ENCODE results near the gene MROH2B.

Gene MROH2B

GRCh38 chr5:41071242-41071641, at the start of gene MROH2B:
Gene MROH2B (minus strand): TSS chr5:41071342. CDS start chr5:41070852, 490 bp downstream.
- H3K9me3 Mint-ChIP-seq, result peaks cover 0 to 3% of the 10 kb centered on the region in 2 donors
- H3K27me3 Mint-ChIP-seq, result no peaks in the 10 kb centered on the region
- H3K36me3 Mint-ChIP-seq, result peaks cover 0 to 1% of the 10 kb centered on the region in 2 donors
- H3K27ac Mint-ChIP-seq, result no peak within 1 kb of the TSS
- H3K4me1 Mint-ChIP-seq, result no peaks in the 10 kb centered on the region
- DNase-seq (no peak), ATAC-seq (replicated peaks) (no peak)
- no peak within 1 kb of the TSS for H3K4me3 Mint-ChIP-seq

- Mint-ChIP-seq H3K4me3 (no peak overlapping the region), H3K27ac (no peak overlapping the region), H3K9me3 (peaks cover 2 to 3% of the 10 kb centered on the region in 2 donors), H3K36me3 (no peaks in the 10 kb centered on the region), H3K4me1 (no peaks in the 10 kb centered on the region), H3K27me3 (no peaks in the 10 kb centered on the region)
- ATAC-seq (replicated peaks) (no peak), DNase-seq (no peak)
Measured at GRCh38 chr5:41120600-41120999, 49.5 kb upstream of the MROH2B start.

- H3K4me1 Mint-ChIP-seq, result no peaks in the 10 kb centered on the region
- H3K9me3 Mint-ChIP-seq, result peaks cover 3% of the 10 kb centered on the region in 2 donors
- H3K27ac Mint-ChIP-seq, result no peak overlapping the region
- H3K4me3 Mint-ChIP-seq, result no peak overlapping the region
- H3K36me3 Mint-ChIP-seq, result no peaks in the 10 kb centered on the region
- no peak for ATAC-seq (replicated peaks)
- H3K27me3 Mint-ChIP-seq, result no peaks in the 10 kb centered on the region
- no peak for DNase-seq
Measured at GRCh38 chr5:41118177-41118576, 47.0 kb upstream of the MROH2B start.

- Mint-ChIP-seq H3K4me3 (no peak overlapping the region), H3K27ac (no peak overlapping the region), H3K9me3 (peaks cover 3 to 5% of the 10 kb centered on the region in 2 donors), H3K4me1 (no peaks in the 10 kb centered on the region), H3K36me3 (no peaks in the 10 kb centered on the region), H3K27me3 (no peaks in the 10 kb centered on the region)
- ATAC-seq (replicated peaks), result no peak
- no peak for DNase-seq
Measured at GRCh38 chr5:41115281-41115680, 44.1 kb upstream of the MROH2B start.

- Mint-ChIP-seq H3K36me3 (no peaks in the 10 kb centered on the region), H3K4me1 (no peaks in the 10 kb centered on the region), H3K27me3 (no peaks in the 10 kb centered on the region), H3K27ac (no peak overlapping the region), H3K9me3 (peaks cover 3 to 5% of the 10 kb centered on the region in 2 donors), H3K4me3 (no peak overlapping the region)
- ATAC-seq (replicated peaks) (no peak), DNase-seq (no peak)
Measured at GRCh38 chr5:41112486-41113455, 41.6 kb upstream of the MROH2B start.

GRCh38 chr5:41109186-41109585, 38.0 kb upstream of the MROH2B start:
- Mint-ChIP-seq H3K4me3 (no peak overlapping the region), H3K27ac (no peak overlapping the region), H3K27me3 (no peaks in the 10 kb centered on the region), H3K9me3 (peaks cover 3% of the 10 kb centered on the region in 2 donors), H3K36me3 (no peaks in the 10 kb centered on the region), H3K4me1 (no peaks in the 10 kb centered on the region)
- DNase-seq (no peak), ATAC-seq (replicated peaks) (no peak)

GRCh38 chr5:41102341-41102740, 31.2 kb upstream of the MROH2B start:
- Mint-ChIP-seq H3K4me3 (no peak overlapping the region), H3K9me3 (peaks cover 0 to under 1% of the 10 kb centered on the region in 2 donors), H3K27me3 (no peaks in the 10 kb centered on the region), H3K27ac (no peak overlapping the region), H3K4me1 (no peaks in the 10 kb centered on the region), H3K36me3 (no peaks in the 10 kb centered on the region)
- DNase-seq (no peak), ATAC-seq (replicated peaks) (no peak)

- no peak overlapping the region for H3K27ac Mint-ChIP-seq
- ATAC-seq (replicated peaks), result no peak
Measured at GRCh38 chr5:41097642-41098041, 26.5 kb upstream of the MROH2B start.

GRCh38 chr5:41095324-41096101, 24.4 kb upstream of the MROH2B start:
- no peaks in the 10 kb centered on the region for H3K36me3 Mint-ChIP-seq
- H3K27me3 Mint-ChIP-seq, result no peaks in the 10 kb centered on the region
- ATAC-seq (replicated peaks) (no peak), DNase-seq (no peak)
- H3K4me3 Mint-ChIP-seq, result no peak overlapping the region
- no peaks in the 10 kb centered on the region for H3K9me3 Mint-ChIP-seq
- no peaks in the 10 kb centered on the region for H3K4me1 Mint-ChIP-seq
- no peak overlapping the region for H3K27ac Mint-ChIP-seq

More at GRCh38 chr5:41097642-41098041, 26.5 kb upstream of the MROH2B start:
- Mint-ChIP-seq H3K4me1 (no peaks in the 10 kb centered on the region), H3K27me3 (no peaks in the 10 kb centered on the region), H3K9me3 (no peaks in the 10 kb centered on the region), H3K36me3 (no peaks in the 10 kb centered on the region), H3K4me3 (no peak overlapping the region)
- DNase-seq, result no peak

GRCh38 chr5:41094871-41095270, 23.7 kb upstream of the MROH2B start:
- ATAC-seq (replicated peaks) (no peak), DNase-seq (no peak)
- H3K27ac Mint-ChIP-seq, result no peak overlapping the region
- no peaks in the 10 kb centered on the region for H3K27me3 Mint-ChIP-seq
- no peaks in the 10 kb centered on the region for H3K4me1 Mint-ChIP-seq
- H3K36me3 Mint-ChIP-seq, result no peaks in the 10 kb centered on the region
- no peaks in the 10 kb centered on the region for H3K9me3 Mint-ChIP-seq
- no peak overlapping the region for H3K4me3 Mint-ChIP-seq

- no peaks in the 10 kb centered on the region for H3K36me3 Mint-ChIP-seq
- no peak for DNase-seq
- H3K4me3 Mint-ChIP-seq, result no peak overlapping the region
- H3K27me3 Mint-ChIP-seq, result no peaks in the 10 kb centered on the region
- H3K4me1 Mint-ChIP-seq, result no peaks in the 10 kb centered on the region
- no peaks in the 10 kb centered on the region for H3K9me3 Mint-ChIP-seq
- ATAC-seq (replicated peaks), result no peak
- no peak overlapping the region for H3K27ac Mint-ChIP-seq
Measured at GRCh38 chr5:41093803-41094202, 22.7 kb upstream of the MROH2B start.

- no peak for ATAC-seq (replicated peaks)
- no peak overlapping the region for H3K27ac Mint-ChIP-seq
- H3K27me3 Mint-ChIP-seq, result no peaks in the 10 kb centered on the region
- DNase-seq, result no peak
- H3K36me3 Mint-ChIP-seq, result no peaks in the 10 kb centered on the region
- H3K4me3 Mint-ChIP-seq, result no peak overlapping the region
- no peaks in the 10 kb centered on the region for H3K4me1 Mint-ChIP-seq
- H3K9me3 Mint-ChIP-seq, result peaks cover 2 to 4% of the 10 kb centered on the region in 2 donors
Measured at GRCh38 chr5:41087461-41087860, 16.3 kb upstream of the MROH2B start.

- Mint-ChIP-seq H3K9me3 (peaks cover 7 to 11% of the 10 kb centered on the region in 2 donors), H3K27ac (no peak overlapping the region), H3K4me1 (no peaks in the 10 kb centered on the region), H3K4me3 (no peak overlapping the region), H3K27me3 (no peaks in the 10 kb centered on the region), H3K36me3 (no peaks in the 10 kb centered on the region)
- DNase-seq, result no peak
- ATAC-seq (replicated peaks), result no peak
Measured at GRCh38 chr5:41083306-41083705, 12.2 kb upstream of the MROH2B start.

GRCh38 chr5:41071975-41072374, 833 bp upstream of the MROH2B start:
- no peaks in the 10 kb centered on the region for H3K4me1 Mint-ChIP-seq
- peaks cover 0 to 3% of the 10 kb centered on the region in 2 donors for H3K9me3 Mint-ChIP-seq
- H3K4me3 Mint-ChIP-seq, result no peak overlapping the region
- ATAC-seq (replicated peaks) (no peak), DNase-seq (no peak)
- H3K36me3 Mint-ChIP-seq, result peaks cover 0 to 1% of the 10 kb centered on the region in 2 donors
- no peaks in the 10 kb centered on the region for H3K27me3 Mint-ChIP-seq
- no peak overlapping the region for H3K27ac Mint-ChIP-seq
